ENCODE data around the gene ITGA7. TPM values are rescaled to one million over a fixed set of nuclear protein-coding genes. Genes with fewer than 3 reads are reported as not detected.

Gene ITGA7
- total and polyA plus RNA-seq, 2 of the 4 experiments (the other 2 are of a cell fraction) = 3.9 to 15.7 TPM

- no TSS peak for BruUV-seq (replicated peaks)
- H3K4ac ChIP-seq (ENCODE audit: low read depth, low read length) = peak overlapping the region; percentile 18; the same call in 1 of the 2 replicates
- TF ChIP-seq CHD1 (IDR thresholded peaks at IDR 0.05; ENCODE audit: low read depth, low read length) (no peak), SMC3 (IDR thresholded peaks at IDR 0.05; ENCODE audit: low read depth, low read length) (no peak), POLR2A (IDR thresholded peaks at IDR 0.05; ENCODE audit: low read depth, low read length) (peak; percentile 61), MXI1 (IDR thresholded peaks at IDR 0.05; ENCODE audit: borderline replicate concordance, low read depth, low read length) (no peak)
- peak overlapping the region; percentile 24; the same call in 1 of the 2 replicates for H3K4me2 ChIP-seq (ENCODE audit: low read depth, low read length)
- H3K9me1 ChIP-seq (ENCODE audit: insufficient read depth, low read length) = peaks cover 27% of the 10 kb centered on the region
- H3K27me3 ChIP-seq (ENCODE audit: control insufficient read depth, insufficient read depth, low read length) = no peaks in the 10 kb centered on the region
- dilution Hi-C loops (cut with HindIII; ENCODE audit: low sequenced_read_pairs, unreplicated experiment) (no loop called here), intact Hi-C loops (cut with micrococcal nuclease) (loop anchor here (2.0 kb wide), 2 partner anchors 61 to 533 kb away; no protein-coding TSS in a partner anchor), in situ Hi-C loops (cut with MboI; ENCODE audit: low sequenced_read_pairs) (no loop called here)
- H2AK9ac ChIP-seq (replicated peaks; ENCODE audit: low read depth, low read length, poor library complexity) = peak overlapping the region; percentile 75
- H4K8ac ChIP-seq (ENCODE audit: low read depth in 2 of 2, low read length in 2 of 2) = no peak overlapping the region
- ChIA-PET CTCF (interaction anchor here (0.6 to 1.6 kb wide), 7 partner anchors 17 to 102 kb away, joined by 3 to 6 read pairs (median 4); no protein-coding TSS in a partner anchor), POLR2A (ENCODE audit: unreplicated experiment) (no interaction called here)
- peak overlapping the region; percentile 89; the same call in 1 of the 2 replicates for H2AK5ac ChIP-seq (ENCODE audit: low read depth, low read length)
- H3K9me3 ChIP-seq (ENCODE audit: control insufficient read depth, insufficient read depth, low read length) = no peaks in the 10 kb centered on the region
- no peak overlapping the region for H3K56ac ChIP-seq (ENCODE audit: extremely low read depth, insufficient read depth, low read length)
- no peak overlapping the region for H2BK20ac ChIP-seq (ENCODE audit: low read depth, low read length)
- DNase-seq (no peak), ATAC-seq (ENCODE audit: low read depth) (no peak; the same call in none of the 2 replicates)
- H3K79me1 ChIP-seq (ENCODE audit: low read depth in 1 of 2, low read length in 2 of 2) = peaks cover 23 to 73% of the 10 kb centered on the region in 2 experiments
- H3K9ac ChIP-seq (ENCODE audit: low read depth, low read length) = no peak overlapping the region
- H3K23ac ChIP-seq (ENCODE audit: low read depth, low read length) = no peak overlapping the region
- H3K27ac ChIP-seq (ENCODE audit: insufficient read depth, low read length) = no peak overlapping the region
- H4K5ac ChIP-seq (ENCODE audit: low read depth, low read length) = no peak overlapping the region
- peaks cover 37% of the 10 kb centered on the region for H3K36me3 ChIP-seq (ENCODE audit: control insufficient read depth, insufficient read depth, low read length)
- no peak overlapping the region for H2BK15ac ChIP-seq (ENCODE audit: low read depth, low read length)
- H3K14ac ChIP-seq (replicated peaks; ENCODE audit: low read depth, low read length) = no peak overlapping the region
- H3K4me1 ChIP-seq (ENCODE audit: control insufficient read depth, insufficient read depth, low read length) = peaks cover 33% of the 10 kb centered on the region
- no peak overlapping the region for H3K4me3 ChIP-seq (ENCODE audit: insufficient read depth, low read depth, low read length)
- H4K20me1 ChIP-seq (ENCODE audit: insufficient read depth, low read length) = peaks cover 52% of the 10 kb centered on the region
- no peak overlapping the region for H4K91ac ChIP-seq (ENCODE audit: insufficient read depth, low read depth, low read length)
- no peak overlapping the region for H2AFZ ChIP-seq (replicated peaks; ENCODE audit: low read length, poor library complexity)
- H2BK5ac ChIP-seq (ENCODE audit: low read depth, low read length, poor library complexity, severe bottlenecking) = peak overlapping the region; percentile 60
- H2BK120ac ChIP-seq (ENCODE audit: low read depth, low read length) = no peak overlapping the region
- 81% methylated on average over 4 of the region's 14 CpGs; no CpG with 5 or more reads in 1 of the 2 experiments for WGBS, 2 experiments (ENCODE audit: extremely low coverage in 2 of 2, insufficient read length in 1 of 2)
- H3K18ac ChIP-seq (ENCODE audit: low read depth, low read length) = no peak overlapping the region
These were observed 14.0 kb upstream of the ITGA7 start for GRCh38 chr12:55721601-55722213.

All from IMR-90 (cell line).